GM21737 (cell line): ENCODE measurements around the gene CARS2.
A peak's percentile ranks its signal among the peaks of the same experiment; 100 is the strongest.
"Not testable (repeated sequence)": the region's sequence is repeated elsewhere in the genome, so short reads cannot be mapped to it uniquely, and the experiment has no call there.

Experiments
- ATAC-seq: cut with Tn5 transposase; IDR thresholded peaks from one replicate; pipeline ENCODE4 v1.9.1; 2021; ENCODE audit warnings: mild to moderate bottlenecking, moderate library complexity; ENCODE audit not compliant: unreplicated experiment

Gene CARS2, protein sequence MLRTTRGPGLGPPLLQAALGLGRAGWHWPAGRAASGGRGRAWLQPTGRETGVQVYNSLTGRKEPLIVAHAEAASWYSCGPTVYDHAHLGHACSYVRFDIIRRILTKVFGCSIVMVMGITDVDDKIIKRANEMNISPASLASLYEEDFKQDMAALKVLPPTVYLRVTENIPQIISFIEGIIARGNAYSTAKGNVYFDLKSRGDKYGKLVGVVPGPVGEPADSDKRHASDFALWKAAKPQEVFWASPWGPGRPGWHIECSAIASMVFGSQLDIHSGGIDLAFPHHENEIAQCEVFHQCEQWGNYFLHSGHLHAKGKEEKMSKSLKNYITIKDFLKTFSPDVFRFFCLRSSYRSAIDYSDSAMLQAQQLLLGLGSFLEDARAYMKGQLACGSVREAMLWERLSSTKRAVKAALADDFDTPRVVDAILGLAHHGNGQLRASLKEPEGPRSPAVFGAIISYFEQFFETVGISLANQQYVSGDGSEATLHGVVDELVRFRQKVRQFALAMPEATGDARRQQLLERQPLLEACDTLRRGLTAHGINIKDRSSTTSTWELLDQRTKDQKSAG

DNA sequence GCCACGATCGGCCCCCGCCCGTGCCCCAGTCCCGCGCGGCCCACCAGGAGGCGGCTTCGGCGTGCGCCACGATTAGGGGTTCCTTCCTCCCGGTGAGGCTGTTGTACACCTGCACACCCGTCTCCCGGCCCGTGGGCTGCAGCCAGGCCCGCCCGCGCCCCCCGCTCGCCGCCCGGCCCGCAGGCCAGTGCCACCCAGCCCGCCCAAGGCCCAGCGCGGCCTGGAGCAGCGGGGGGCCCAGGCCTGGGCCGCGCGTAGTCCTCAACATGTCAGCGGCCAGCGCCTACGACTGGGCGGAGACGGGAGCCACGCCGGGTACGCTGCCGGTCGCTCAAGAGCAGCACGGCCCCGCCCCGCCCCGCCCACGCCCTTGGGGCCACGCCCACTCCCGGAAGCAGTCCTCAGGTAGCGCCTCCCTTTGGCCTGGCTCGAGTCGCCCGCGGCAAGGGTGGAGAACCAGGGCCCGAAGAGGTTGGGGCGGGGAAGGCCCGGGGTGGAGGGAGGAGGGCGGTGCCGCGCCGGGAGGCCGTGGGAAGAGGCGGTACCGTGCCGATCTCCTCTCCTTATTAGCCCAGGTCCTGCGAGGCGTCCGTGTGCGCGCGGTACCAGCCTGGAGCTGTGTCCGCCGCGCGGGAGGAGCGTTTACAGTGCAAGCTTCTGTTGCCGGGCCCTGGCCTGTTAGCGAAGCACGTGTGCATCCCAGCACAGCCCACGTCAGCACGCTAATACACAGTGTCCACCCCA lies at the start of gene CARS2:
Gene CARS2, minus strand, starts transcription at position 291 of the 744 bp plus-strand sequence. Its CDS starts 23 bp downstream, at position 268.
- peak; percentile 97 for ATAC-seq

DNA sequence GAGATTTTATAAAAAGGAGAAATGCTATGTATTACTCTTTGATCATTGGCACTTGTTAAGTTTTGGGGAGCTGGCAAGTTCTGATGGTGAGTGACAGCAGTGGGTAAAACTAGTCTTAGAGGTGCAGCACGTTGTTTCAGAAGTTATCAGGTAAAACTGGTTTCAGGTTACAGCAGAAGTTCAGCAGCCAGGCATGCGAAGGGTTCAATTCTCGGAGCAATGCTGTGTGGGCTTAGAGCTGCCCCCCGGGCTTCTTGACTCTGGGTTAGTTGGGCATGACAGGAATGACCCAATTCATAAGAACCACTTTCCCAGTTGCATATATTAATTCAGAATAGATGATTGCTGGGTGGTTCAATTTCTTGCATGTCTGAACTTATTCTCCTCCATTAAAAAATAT lies 42.4 kb upstream of the CARS2 start:
- ATAC-seq = no peak

DNA sequence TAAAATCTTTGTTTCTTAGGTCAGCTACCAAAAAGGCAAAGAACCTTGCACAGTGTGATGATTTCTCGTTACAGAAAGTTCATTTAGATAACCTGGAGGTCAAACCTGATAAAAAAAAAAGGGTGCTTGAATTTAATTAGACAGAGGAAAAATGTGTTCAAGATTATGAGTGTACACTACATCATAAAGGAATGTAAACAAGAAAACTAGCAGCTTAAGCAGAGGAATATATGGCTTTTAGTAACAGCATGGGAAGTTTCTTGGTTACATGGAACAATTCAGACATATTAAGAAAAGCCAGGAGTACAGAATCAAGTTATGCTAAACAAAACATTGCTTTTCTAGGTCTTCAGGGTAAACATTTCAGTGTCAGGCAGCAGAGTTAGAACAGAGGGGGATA lies 40.5 kb upstream of the CARS2 start:
- no peak for ATAC-seq

DNA sequence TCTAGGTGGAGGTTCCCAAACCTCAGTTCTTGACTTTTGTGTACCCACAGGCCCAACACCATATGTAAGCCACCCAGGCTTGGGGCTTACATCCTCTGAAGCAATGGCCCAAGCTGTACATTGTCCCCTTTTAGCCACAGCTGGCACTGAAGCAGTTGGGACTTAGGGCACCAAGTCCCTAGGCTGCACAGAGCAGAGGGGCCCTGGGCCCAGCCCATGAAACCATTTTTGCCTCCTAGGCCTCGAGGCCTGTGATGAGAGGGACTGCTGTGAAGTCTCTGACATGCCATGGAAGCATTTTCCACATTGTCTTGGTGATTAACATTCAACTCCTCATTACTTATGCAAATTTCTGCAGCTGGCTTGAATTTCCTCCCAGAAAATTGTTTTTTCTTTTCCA lies 37.8 kb upstream of the CARS2 start:
- ATAC-seq = no peak

DNA sequence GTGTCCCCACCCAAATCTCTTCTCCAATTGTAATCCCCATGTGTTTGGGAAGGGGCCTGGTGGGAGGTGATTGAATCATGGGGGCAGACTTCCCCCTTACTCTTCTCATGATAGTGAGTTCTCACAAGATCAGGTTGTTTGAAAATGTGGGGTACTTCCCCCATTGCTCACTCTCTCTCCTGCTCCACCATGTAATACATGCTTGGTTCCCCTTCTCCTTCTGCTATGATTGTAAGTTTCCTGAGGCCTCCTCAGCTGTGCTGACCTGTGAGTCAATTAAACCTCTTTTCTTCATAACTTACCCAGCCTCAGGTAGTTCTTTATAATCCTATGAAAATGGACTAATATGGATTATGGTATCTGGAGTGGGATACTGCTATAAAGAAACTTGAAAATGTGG lies 31.6 kb upstream of the CARS2 start:
- ATAC-seq = no peak

DNA sequence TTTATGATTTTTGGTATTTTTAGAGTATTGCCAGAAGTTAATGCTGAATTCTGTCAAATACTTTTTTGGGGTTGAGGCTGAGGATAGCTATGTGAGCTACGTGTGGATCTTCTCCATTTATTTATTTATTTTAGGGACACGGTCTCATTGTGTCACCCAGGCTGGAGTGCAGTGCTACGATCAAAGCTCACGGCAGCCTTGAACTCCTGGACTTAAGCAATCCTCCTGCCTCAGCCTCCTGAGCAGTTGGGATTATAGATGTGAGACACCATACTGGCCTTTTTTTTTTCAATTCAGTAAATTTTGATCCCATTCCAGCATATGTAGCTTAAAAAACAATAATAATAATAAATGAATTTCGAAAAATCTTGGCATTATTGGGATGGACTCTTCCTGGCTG lies 28.6 kb upstream of the CARS2 start:
- no peak for ATAC-seq

DNA sequence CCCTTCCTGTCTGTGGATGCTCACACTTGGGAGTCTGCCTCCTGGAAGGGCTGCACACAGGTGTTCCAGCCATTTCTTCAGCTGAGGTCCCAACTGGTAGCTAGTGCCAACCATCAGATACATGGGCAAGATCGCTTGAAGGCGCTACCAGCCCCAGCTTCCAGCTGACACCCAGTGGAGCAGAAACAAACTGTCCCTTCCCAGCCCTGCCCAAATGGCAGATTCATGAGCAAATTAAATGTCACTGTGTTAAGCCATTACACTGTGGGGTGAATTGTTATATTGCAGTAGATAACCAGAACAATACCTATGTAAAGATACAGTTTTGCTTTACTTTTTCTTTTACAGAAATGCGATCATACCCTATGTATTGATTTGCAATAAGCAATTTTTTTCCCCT lies 25.2 kb upstream of the CARS2 start:
- ATAC-seq = no peak

DNA sequence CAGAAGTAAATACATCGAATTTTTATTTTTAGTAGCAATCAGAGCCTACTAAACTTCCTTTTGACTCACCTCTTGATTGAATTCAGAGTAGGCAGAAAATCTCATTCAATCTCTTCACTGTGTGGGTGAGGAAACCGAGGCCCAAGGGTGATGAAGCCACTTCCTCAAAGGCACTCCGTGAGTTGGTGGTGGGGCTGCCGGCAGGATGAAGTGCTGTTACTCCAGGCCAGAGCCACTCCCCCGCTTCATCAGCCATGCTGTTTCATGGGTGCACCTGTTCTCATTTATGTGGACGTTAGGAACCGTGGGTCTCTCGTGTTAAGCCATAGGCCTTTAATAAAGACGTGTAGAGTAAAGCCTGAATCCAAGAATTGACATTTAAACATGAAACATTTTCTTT lies 20.8 kb upstream of the CARS2 start:
- peak; percentile 63 for ATAC-seq

DNA sequence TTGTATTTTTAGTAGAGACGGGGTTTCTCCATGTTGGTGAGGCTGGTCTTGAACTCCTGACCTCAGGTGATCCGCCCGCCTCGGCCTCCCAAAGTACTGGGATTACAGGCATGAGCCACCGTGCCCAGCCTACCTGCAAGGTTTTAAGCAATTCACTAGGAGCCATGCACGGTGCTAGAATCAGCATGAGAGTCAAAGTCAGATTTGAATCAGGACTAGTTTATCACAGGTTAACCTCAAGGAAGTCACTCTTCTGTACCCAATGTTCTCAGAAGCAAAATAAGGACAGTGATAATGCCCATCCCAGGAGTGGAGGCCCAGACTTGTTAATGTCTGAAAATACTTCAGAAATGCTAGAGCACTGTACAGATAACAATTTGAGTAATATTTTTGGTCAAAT lies 20.2 kb upstream of the CARS2 start:
- not testable (repeated sequence) for ATAC-seq

DNA sequence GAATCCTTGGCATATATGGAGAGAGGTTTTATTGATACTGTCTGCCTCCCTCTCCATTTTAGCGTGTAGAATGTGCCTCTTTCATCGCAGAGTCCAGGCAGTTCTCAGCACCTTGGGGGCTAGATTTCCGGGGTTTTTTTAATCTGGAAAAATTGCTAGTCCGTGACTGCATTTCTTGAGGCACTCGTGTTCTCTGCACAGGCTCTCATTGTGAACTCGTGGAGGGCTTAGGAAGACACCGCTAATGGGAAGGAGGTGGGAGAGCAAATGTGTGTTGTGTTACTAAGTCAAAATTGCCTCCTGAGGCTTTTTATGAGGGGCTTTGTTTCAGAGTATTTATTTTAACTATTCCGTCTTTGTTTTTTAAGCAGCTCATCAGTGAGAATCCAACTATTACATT lies 17.7 kb upstream of the CARS2 start:
- no peak for ATAC-seq

DNA sequence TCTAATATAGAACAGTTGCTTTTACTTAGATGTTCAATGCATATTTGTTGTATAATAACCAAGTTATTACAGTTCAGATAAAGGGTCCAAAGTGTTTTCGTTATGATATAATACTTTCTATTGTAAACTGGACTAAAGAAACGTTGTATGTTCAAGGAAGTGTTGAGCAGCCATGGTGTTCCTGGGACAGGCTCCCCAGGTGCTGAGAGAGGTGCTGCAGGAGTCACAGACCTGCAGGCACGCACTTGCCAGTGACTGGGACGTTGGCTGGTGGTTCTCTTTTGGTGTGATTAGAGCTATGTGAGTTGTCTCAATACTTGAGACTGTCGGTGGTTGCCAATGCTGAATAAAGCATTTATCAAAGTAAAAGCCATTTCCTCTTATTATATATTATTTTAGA lies 17.1 kb upstream of the CARS2 start:
- no peak for ATAC-seq

DNA sequence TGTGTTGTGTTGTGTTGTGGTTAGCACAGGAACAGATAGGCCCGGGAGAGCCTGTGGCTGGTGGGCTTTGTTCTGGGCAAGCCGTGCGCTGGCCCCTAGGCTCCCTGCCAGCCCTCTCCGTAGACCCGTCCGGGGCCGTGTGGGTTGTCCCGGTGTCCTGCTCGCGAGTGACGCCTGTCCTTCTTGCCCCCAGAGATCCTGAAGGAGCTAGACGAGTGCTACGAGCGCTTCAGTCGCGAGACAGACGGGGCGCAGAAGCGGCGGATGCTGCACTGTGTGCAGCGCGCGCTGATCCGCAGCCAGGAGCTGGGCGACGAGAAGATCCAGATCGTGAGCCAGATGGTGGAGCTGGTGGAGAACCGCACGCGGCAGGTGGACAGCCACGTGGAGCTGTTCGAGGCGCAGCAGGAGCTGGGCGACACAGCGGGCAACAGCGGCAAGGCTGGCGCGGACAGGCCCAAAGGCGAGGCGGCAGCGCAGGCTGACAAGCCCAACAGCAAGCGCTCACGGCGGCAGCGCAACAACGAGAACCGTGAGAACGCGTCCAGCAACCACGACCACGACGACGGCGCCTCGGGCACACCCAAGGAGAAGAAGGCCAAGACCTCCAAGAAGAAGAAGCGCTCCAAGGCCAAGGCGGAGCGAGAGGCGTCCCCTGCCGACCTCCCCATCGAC lies 13.3 kb upstream of the CARS2 start:
- ATAC-seq = no peak

DNA sequence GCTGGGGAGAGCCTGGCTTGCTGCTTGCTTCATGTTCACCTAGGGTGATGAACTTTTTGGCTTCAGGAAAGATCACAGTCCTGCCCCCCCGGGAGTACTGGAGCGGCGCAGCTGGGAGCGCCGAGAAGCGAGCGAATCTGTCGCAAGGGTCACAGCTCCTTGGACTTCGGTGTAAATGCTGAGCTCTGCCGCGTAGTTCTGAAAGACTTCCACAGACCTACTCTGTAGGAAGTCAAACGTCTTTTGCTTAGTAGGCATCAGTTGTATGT lies 10.3 kb upstream of the CARS2 start:
- ATAC-seq = no peak

DNA sequence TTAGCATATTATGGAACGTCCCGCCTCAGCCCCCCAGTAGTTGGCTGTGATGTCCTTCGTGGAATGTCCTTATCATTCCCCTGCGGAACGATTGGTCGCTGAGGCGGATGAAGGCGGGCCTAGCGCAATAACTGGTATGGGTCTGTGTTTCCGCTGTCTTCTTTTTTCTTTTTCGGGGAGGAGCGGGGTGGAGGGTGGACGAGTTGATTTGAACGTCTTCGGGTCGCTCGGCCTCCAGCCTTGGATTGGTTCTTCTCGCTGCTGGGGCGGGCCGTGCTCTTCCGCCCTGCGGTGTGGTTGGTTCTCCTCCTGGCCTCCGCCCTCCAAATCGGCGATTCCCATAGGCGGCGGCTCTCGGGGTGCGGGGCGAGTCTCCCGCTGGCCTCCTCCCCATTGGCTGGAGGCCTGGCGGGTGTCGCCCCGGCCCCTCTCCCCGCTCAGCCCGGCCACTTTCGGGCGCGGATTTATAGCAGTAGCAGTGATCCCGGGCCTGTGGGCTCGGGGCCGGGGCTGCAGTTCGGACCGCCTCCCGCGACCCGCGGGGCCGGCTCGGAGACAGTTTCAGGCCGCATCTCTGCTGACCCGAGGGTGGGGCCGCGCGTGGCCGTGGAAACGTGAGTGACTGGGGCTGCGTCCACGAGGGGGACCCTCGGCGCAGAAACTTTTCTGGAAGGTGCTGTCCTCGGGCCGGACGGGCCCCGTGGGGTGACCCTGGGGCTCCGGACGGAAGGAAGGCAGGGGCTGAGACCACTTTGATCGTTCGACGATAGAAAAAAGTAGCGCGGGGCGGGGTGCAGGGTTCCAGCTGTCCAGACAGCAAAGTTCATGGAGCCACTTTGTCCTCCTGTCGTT lies 9.7 kb upstream of the CARS2 start:
- peak; percentile 57 for ATAC-seq

DNA sequence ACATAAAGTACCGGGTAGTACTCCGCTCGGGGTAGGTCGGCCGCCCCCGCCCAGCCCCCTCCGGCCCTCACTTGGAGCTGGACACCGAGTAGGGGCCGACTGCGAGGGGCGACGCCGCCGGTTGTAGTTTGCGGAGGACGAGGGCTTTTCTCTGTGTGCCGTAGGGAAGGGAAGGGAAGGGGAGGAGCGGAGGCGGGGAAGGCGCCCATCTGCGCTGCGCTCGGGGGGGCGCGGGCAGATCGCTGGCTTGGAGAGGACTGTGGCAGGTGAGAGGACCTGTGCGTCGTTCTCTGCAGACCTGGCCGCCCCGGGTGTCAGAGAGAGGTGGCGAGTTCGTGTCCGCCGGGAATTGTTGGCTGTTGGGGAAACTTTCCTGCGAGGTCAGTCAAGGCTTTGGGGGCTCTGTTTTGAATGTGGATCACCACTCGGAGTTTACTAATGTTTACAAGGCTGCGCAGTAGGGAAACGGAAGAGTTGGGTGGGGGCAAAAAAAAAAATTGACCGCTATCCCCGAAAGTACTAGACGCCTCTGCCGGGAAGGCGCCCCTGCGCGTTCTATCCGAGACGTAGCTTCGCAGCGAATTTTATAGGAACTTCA lies 9.0 kb upstream of the CARS2 start:
- no peak for ATAC-seq

DNA sequence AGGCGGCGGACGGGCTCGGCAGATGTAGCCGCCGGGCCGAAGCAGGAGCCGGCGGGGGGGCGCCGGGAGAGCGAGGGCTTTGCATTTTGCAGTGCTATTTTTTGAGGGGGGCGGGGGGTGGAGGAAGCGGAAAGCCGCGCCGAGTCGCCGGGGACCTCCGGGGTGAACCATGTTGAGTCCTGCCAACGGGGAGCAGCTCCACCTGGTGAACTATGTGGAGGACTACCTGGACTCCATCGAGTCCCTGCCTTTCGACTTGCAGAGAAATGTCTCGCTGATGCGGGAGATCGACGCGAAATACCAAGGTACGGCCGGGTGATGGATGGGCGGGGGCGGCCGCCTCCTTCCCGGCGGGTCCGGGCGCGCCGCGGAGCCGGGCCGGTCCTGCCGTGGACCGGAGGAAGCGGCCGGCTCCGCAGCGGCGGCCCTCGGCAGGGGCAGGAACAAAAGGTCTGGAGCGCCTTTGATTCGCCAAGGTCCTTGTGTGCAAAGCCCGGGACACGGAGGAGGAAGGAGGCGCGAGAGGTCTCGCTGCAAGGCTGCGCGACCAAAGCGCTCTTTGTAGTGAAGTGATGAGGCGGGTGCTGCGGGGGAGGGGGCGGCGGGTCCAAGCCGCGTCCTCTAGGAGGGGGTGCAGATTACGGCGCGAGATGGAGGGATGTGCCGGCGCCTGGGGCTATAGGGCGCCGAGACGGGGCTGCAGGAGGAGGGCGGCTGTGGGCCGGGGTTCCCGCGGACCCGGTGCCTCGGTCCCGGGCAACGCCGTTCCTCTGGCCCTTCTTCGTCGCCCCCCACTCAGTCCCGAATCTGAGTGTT lies 8.3 kb upstream of the CARS2 start:
- no peak for ATAC-seq

DNA sequence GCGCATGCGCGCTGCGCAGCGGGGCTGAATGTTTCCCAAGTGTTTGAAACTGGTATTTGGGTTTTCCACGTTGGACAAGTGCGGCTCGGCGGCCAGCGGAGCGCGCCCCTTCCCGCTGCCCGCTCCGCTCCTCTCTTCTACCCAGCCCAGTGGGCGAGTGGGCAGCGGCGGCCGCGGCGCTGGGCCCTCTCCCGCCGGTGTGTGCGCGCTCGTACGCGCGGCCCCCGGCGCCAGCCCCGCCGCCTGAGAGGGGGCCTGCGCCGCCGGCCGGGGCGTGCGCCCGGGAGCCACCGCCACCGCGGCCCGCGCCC lies 7.7 kb upstream of the CARS2 start, which contains the start of gene ING1:
Gene ING1, plus strand, starts transcription at position 59 of the 311 bp plus-strand sequence. CDS start 450 bp downstream, outside the sequence.
- ATAC-seq = no peak

DNA sequence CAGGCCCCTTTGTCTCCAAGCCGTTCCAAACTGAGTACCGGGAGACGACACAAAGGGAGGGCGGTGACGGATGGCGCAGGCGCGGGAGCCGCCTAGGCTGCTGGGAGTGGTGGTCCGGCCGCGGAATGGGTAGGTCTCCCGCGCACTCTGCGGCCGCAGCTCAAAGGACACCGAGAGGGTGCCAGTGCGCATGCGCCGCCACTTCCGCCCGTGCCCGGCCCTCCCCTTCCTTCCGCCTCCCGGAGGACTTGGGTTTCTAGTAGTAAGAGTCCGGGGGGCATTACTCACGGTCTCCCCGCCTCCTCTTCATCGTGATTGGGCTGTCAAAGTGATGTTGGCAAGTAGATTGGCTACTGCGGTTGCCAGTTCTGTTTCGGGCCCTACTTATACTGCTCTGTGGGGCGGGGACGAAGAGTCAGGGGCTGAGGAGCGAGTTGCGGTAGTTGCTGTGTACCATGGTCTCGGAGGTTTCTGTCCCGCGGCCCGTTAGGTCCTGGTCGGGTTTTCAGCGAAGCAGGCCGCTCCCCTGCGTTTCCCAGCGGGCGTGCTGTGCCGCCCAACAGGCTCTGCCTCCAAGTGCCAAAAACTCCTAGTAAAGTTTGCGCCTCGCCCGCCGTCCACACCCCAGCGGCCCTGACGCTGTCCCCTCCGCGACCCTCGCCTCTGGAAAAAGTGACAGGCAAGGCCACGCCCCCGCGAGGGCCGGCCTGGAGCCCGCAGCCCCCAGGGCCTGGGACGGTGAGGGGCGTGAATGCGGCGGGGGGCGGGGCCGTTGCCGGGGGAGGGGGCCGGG lies 7.1 kb upstream of the CARS2 start:
- peak; percentile 48 for ATAC-seq
